Measurements from ENCODE around the gene SEPTIN5.

SEPTIN5 gene

GRCh38 chr22:19749876-19750275, 35.6 kb downstream of the SEPTIN5 start:
- DNase-seq (ENCODE audit: low spot score), result no peak

- DNase-seq (ENCODE audit: low spot score), result no peak
Observed at GRCh38 chr22:19750507-19751490, 36.5 kb downstream of the SEPTIN5 start.

GRCh38 chr22:19751497-19752245, 37.4 kb downstream of the SEPTIN5 start:
- no peak for DNase-seq (ENCODE audit: low spot score)

GRCh38 chr22:19753090-19753842, 39.0 kb downstream of the SEPTIN5 start:
- no peak for DNase-seq (ENCODE audit: low spot score)

GRCh38 chr22:19753996-19754700, 39.8 kb downstream of the SEPTIN5 start:
- DNase-seq (ENCODE audit: low spot score), result no peak

- no peak for DNase-seq (ENCODE audit: low spot score)
Observed at GRCh38 chr22:19754701-19755144, 40.4 kb downstream of the SEPTIN5 start.

- no peak for DNase-seq (ENCODE audit: low spot score)
Observed at GRCh38 chr22:19755145-19755710, 40.9 kb downstream of the SEPTIN5 start.

GRCh38 chr22:19755722-19756287, 41.5 kb downstream of the SEPTIN5 start:
- DNase-seq (ENCODE audit: low spot score), result no peak

- DNase-seq (ENCODE audit: low spot score), result no peak
Observed at GRCh38 chr22:19756288-19757128, 42.2 kb downstream of the SEPTIN5 start.

- DNase-seq (ENCODE audit: low spot score), result no peak
Observed at GRCh38 chr22:19757140-19757984, 43.1 kb downstream of the SEPTIN5 start.

GRCh38 chr22:19757985-19758895, 43.9 kb downstream of the SEPTIN5 start:
- no peak for DNase-seq (ENCODE audit: low spot score)

GRCh38 chr22:19758896-19759426, 44.7 kb downstream of the SEPTIN5 start:
- DNase-seq (ENCODE audit: low spot score), result no peak

- no peak for DNase-seq (ENCODE audit: low spot score)
Observed at GRCh38 chr22:19759427-19760057, 45.2 kb downstream of the SEPTIN5 start.

- no peak for DNase-seq (ENCODE audit: low spot score)
Observed at GRCh38 chr22:19760058-19760950, 46.0 kb downstream of the SEPTIN5 start, which contains the start of gene TBX1. TSS of gene TBX1 (plus strand) at chr22:19760778. CDS start at chr22:19760844, 66 bp downstream.

GRCh38 chr22:19760951-19761724, 46.8 kb downstream of the SEPTIN5 start:
- DNase-seq (ENCODE audit: low spot score), result no peak

Data from ecto neural progenitor cell (in vitro differentiated cells).